ENCODE data around the gene SYCP1.
A peak's percentile ranks its signal among the peaks of the same experiment; 100 is the strongest.

The SYCP1 gene

GRCh38 chr1:114976891-114977290 is 122.2 kb downstream of the SYCP1 start:
- TF ChIP-seq, protein P1, sequence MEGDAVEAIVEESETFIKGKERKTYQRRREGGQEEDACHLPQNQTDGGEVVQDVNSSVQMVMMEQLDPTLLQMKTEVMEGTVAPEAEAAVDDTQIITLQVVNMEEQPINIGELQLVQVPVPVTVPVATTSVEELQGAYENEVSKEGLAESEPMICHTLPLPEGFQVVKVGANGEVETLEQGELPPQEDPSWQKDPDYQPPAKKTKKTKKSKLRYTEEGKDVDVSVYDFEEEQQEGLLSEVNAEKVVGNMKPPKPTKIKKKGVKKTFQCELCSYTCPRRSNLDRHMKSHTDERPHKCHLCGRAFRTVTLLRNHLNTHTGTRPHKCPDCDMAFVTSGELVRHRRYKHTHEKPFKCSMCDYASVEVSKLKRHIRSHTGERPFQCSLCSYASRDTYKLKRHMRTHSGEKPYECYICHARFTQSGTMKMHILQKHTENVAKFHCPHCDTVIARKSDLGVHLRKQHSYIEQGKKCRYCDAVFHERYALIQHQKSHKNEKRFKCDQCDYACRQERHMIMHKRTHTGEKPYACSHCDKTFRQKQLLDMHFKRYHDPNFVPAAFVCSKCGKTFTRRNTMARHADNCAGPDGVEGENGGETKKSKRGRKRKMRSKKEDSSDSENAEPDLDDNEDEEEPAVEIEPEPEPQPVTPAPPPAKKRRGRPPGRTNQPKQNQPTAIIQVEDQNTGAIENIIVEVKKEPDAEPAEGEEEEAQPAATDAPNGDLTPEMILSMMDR (IDR thresholded peaks at IDR 0.05; ENCODE audit: low read depth, low read length), result no peak
- DNase-seq (ENCODE audit: extremely low read depth, low read depth), result no peak

DNA sequence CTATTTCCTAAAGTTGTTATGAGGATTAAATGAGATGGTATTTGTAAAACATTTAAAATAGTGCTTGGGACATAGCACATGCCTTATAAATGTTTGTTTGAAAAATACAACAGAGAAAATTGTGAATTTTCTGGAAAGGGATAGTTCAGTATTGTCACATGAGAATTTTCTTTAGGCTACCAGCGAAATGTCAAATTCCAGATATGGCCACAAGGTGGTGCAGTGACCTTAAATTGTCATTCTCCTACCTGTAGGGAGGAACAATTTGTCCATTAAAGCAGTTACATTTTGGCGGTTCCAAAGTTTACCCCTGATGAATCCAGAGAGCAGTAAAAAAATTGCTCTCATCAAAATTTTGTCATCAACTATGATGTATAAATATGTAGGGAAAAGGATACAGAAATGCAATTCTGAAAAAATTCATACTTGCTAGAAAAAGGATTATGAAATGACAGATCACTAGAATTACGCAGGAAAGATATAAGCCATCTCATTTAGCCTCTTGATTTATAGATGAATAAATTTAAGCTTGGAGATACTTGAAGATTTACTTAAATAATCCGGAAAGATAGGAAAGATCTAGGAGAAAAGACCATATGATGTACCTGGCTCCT is 124.7 kb downstream of the SYCP1 start:
- TF ChIP-seq, protein P1 (IDR thresholded peaks at IDR 0.05; ENCODE audit: low read depth, low read length), result peak; percentile 66
- DNase-seq (ENCODE audit: extremely low read depth, low read depth), result peak; percentile 12

GRCh38 chr1:114982251-114982650 is 127.6 kb downstream of the SYCP1 start:
- DNase-seq (ENCODE audit: extremely low read depth, low read depth), result no peak
- TF ChIP-seq, protein P1 (IDR thresholded peaks at IDR 0.05; ENCODE audit: low read depth, low read length), result no peak

DNA sequence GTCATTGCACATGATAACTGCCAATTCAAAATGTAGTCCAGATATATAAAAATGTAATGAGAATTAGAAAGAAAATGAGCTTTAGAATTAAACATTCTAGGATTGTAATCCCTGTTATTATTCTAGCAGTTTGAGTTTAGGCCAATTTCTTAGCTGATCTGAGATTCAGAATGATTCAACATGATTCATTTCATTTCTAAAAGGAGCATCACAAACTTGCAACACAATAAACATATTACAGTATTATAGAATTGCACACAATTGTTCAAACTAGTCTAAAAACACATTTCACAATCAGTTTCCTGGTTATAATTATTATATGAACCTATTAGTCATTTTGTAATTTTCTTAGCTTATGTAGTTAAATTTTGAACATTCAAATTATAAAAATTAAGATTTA is 131.6 kb downstream of the SYCP1 start:
- TF ChIP-seq, protein P1 (IDR thresholded peaks at IDR 0.05; ENCODE audit: low read depth, low read length), result no peak
- DNase-seq (ENCODE audit: extremely low read depth, low read depth), result no peak

DNA sequence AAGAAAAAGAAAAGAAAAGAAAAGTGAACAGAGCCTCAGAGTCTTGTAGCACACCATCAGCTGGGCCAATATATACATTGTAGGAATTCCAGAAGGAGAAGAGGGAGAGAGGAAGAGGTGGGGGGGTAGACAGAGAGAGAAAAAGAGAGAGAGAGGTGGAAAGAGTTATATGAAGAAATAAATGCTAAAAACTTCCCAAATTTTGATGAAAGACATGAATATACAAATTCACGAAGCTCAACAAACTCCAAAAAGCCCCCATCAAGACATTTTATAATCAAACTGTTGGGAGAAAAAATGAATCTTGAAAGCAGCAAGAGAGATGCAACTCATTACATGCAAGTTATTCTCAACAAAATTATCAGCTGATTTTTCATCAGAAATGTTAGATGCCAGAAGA is 133.4 kb downstream of the SYCP1 start:
- TF ChIP-seq, protein P1 (IDR thresholded peaks at IDR 0.05; ENCODE audit: low read depth, low read length), result no peak
- no peak for DNase-seq (ENCODE audit: extremely low read depth, low read depth)

- DNase-seq (ENCODE audit: extremely low read depth, low read depth), result no peak
- TF ChIP-seq, protein P1 (IDR thresholded peaks at IDR 0.05; ENCODE audit: low read depth, low read length), result no peak
These were observed 143.0 kb downstream of the SYCP1 start for GRCh38 chr1:114997510-114998289.

- TF ChIP-seq, protein P1 (IDR thresholded peaks at IDR 0.05; ENCODE audit: low read depth, low read length), result no peak
- no peak for DNase-seq (ENCODE audit: extremely low read depth, low read depth)
These were observed 151.5 kb downstream of the SYCP1 start for GRCh38 chr1:115006191-115006590.
